Erythroblast (primary cell): Measurements from ENCODE around the gene NFASC.

Source experiments
- GATA1 ChIP-seq: IDR thresholded peaks from 2 replicates; pipeline ENCODE4 v1.6.1; 2011; ENCODE audit warnings: low read depth, mild to moderate bottlenecking, control low read depth, low read length, moderate library complexity
- POLR2A ChIP-seq: IDR thresholded peaks from 2 replicates; pipeline ENCODE4 v1.6.1; 2011; ENCODE audit warnings: mild to moderate bottlenecking, low read length

GRCh38 chr1:204959374-204959773 is 88.7 kb downstream of the NFASC start:
- TF ChIP-seq POLR2A = no peak
- no peak for TF ChIP-seq GATA1
